ENCODE measurements around the gene POLR2E.

DNA sequence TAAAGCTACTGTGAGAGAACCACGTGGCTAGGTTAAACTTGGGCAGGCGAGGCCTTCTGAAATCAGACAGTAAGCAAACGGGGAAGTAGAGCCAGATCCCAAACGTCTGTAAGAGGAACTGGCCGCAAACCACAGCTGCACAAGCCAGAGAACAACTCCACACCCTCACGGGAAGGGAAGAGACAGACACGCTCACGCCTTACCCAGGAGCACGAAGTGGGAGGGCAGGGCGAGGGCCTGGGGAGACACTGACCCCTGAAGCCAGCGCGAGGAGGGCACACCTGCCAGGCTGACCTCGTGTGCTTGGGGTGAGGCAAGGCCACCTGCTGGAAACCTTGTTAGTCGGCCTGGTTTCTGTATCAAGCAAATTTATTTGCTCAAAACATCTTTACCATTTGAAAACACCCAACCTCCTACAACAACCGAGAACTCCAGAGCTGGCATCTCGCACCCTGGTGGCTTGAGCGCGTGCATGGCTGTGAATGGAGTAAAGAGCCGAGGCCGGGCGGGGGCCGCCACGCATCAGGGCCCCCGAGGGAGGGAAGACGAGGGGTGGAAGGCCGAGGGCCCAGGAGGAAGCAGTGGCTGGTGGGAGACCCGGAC, 7.3 kb downstream of the POLR2E start:
- TF ChIP-seq, protein P1, sequence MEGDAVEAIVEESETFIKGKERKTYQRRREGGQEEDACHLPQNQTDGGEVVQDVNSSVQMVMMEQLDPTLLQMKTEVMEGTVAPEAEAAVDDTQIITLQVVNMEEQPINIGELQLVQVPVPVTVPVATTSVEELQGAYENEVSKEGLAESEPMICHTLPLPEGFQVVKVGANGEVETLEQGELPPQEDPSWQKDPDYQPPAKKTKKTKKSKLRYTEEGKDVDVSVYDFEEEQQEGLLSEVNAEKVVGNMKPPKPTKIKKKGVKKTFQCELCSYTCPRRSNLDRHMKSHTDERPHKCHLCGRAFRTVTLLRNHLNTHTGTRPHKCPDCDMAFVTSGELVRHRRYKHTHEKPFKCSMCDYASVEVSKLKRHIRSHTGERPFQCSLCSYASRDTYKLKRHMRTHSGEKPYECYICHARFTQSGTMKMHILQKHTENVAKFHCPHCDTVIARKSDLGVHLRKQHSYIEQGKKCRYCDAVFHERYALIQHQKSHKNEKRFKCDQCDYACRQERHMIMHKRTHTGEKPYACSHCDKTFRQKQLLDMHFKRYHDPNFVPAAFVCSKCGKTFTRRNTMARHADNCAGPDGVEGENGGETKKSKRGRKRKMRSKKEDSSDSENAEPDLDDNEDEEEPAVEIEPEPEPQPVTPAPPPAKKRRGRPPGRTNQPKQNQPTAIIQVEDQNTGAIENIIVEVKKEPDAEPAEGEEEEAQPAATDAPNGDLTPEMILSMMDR (IDR thresholded peaks at IDR 0.05), result no peak
- TF ChIP-seq POLR2A (IDR thresholded peaks at IDR 0.05), result no peak
